ENCODE measurements around the gene SUSD2. TPM values are rescaled to one million over a fixed set of nuclear protein-coding genes. Genes with fewer than 3 reads are reported as not detected.
"Not testable (repeated sequence)": the region's sequence is repeated elsewhere in the genome, so short reads cannot be mapped to it uniquely, and the experiment has no call there.

SUSD2 gene
- total RNA-seq, 1 donor from 2014 or later = 2.6 TPM

GRCh38 chr22:24225044-24225601 is 43.8 kb downstream of the SUSD2 start:
- ATAC-seq (ENCODE audit: poor library complexity) (no peak), DNase-seq (no peak)
- intact Hi-C loops (cut with DNase I) = no loop called here

GRCh38 chr22:24225951-24226350 is 44.7 kb downstream of the SUSD2 start:
- intact Hi-C loops (cut with DNase I) = no loop called here
- no peak for ATAC-seq (ENCODE audit: poor library complexity)

GRCh38 chr22:24230911-24231656 is 49.8 kb downstream of the SUSD2 start:
- DNase-seq (peak; percentile 70), ATAC-seq (ENCODE audit: poor library complexity) (no peak)
- intact Hi-C loops (cut with DNase I) = no loop called here

More at GRCh38 chr22:24225951-24226350, 44.7 kb downstream of the SUSD2 start:
- DNase-seq = no peak

- intact Hi-C loops (cut with DNase I) = no loop called here
- DNase-seq = no peak
- no peak for ATAC-seq (ENCODE audit: poor library complexity)
Observed at GRCh38 chr22:24231706-24232105, 50.4 kb downstream of the SUSD2 start.

- DNase-seq = no peak
- no peak for ATAC-seq (ENCODE audit: poor library complexity)
- intact Hi-C loops (cut with DNase I) = no loop called here
Observed at GRCh38 chr22:24232124-24232523, 50.8 kb downstream of the SUSD2 start.

- DNase-seq (no peak), ATAC-seq (ENCODE audit: poor library complexity) (no peak)
- intact Hi-C loops (cut with DNase I) = no loop called here
Observed at GRCh38 chr22:24232725-24233124, 51.4 kb downstream of the SUSD2 start.

- ATAC-seq (ENCODE audit: poor library complexity) (no peak), DNase-seq (no peak)
- intact Hi-C loops (cut with DNase I) = no loop called here
Observed at GRCh38 chr22:24233235-24233634, 51.9 kb downstream of the SUSD2 start.

GRCh38 chr22:24233816-24234215 is 52.5 kb downstream of the SUSD2 start:
- no peak for DNase-seq

GRCh38 chr22:24235315-24235714 is 54.0 kb downstream of the SUSD2 start:
- DNase-seq (no peak), ATAC-seq (ENCODE audit: poor library complexity) (no peak)
- intact Hi-C loops (cut with DNase I) = no loop called here

More at GRCh38 chr22:24233816-24234215, 52.5 kb downstream of the SUSD2 start:
- ATAC-seq (ENCODE audit: poor library complexity) = no peak
- intact Hi-C loops (cut with DNase I) = no loop called here

GRCh38 chr22:24236656-24237055 is 55.4 kb downstream of the SUSD2 start:
- intact Hi-C loops (cut with DNase I) = no loop called here
- DNase-seq (no peak), ATAC-seq (ENCODE audit: poor library complexity) (no peak)

- ATAC-seq (ENCODE audit: poor library complexity); intact Hi-C loops (cut with DNase I): not testable (repeated sequence)
Observed at GRCh38 chr22:24238101-24238694, 56.9 kb downstream of the SUSD2 start.

More at GRCh38 chr22:24238101-24238694, 56.9 kb downstream of the SUSD2 start:
- not testable (repeated sequence) for DNase-seq

Other genes with a start within 250 kb of the SUSD2 start
- gene GSTT2B, start 220.3 kb upstream of the SUSD2 start, total RNA-seq = 3.4 TPM
- gene DDTL, start 214.6 kb upstream of the SUSD2 start, total RNA-seq = 1.7 TPM
- 148 TPM for gene DDT, start 207.0 kb upstream of the SUSD2 start, total RNA-seq
- gene GSTT2, start 201.4 kb upstream of the SUSD2 start, total RNA-seq = 0.62 TPM
- not detected for gene GSTT4, start 176.0 kb upstream of the SUSD2 start, total RNA-seq
- 37.4 TPM for gene CABIN1, start 170.2 kb upstream of the SUSD2 start, total RNA-seq
- gene GGT5, start 63.6 kb downstream of the SUSD2 start, total RNA-seq = 21.0 TPM
- 41.1 TPM for gene SPECC1L, start 89.3 kb downstream of the SUSD2 start, total RNA-seq
- gene ADORA2A, start 246.1 kb downstream of the SUSD2 start, total RNA-seq = 4.1 TPM